ENCODE results near the gene TMEM247. TPM values are rescaled to one million over a fixed set of nuclear protein-coding genes. Genes with fewer than 3 reads are reported as not detected.

The TMEM247 gene
- total RNA-seq, 1 experiment from 2014 or later, result not detected

DNA sequence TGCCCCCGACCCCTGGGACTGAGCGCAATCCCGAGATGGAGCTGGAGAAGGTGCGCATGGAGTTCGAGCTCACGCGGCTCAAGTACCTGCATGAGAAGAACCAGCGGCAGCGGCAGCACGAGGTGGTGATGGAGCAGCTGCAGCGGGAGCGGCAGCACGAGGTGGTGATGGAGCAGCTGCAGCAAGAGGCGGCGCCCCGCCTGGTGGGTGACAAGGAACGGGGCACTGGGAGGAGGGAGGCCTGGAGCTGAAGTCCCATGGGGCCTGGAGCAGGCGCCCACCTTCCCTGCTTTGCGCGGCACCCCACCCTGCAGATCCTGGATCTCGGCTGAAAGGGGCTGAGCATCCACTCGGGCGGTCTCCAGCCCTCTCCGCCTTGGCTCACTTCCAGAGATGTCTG is 1.2 kb downstream of the TMEM247 start:
- no peaks in the 10 kb centered on the region for H3K27me3 ChIP-seq (ENCODE audit: insufficient read depth, low read length)
- H2AK5ac ChIP-seq (ENCODE audit: insufficient read length, low read length), result no peak overlapping the region
- H2BK5ac ChIP-seq (ENCODE audit: insufficient read length, low read length), result no peak overlapping the region
- H2AFZ ChIP-seq (ENCODE audit: low read length), result no peak overlapping the region
- H2BK12ac ChIP-seq (ENCODE audit: insufficient read length, low read depth, low read length), result no peak overlapping the region
- H3K27me3 Mint-ChIP-seq (ENCODE audit: low read depth), result peaks cover 19% of the 10 kb centered on the region
- H3K4me3 Mint-ChIP-seq, result no peak overlapping the region
- peaks cover 12 to 17% (median 13%) of the 10 kb centered on the region in 3 experiments for H3K36me3 Mint-ChIP-seq (ENCODE audit: insufficient read depth in 1 of 3, low read depth in 3 of 3)
- H3K27ac Mint-ChIP-seq, result no peak overlapping the region
- no peaks in the 10 kb centered on the region for H3K9me3 ChIP-seq (ENCODE audit: control insufficient read depth, low read depth, low read length)
- H3K4me2 ChIP-seq (ENCODE audit: insufficient read depth, insufficient read length, low read length), result no peak overlapping the region
- H3K4me1 ChIP-seq (ENCODE audit: insufficient read depth, low read length), result peaks cover 10% of the 10 kb centered on the region; the same call in 1 of the 2 replicates
- H3T11ph ChIP-seq (ENCODE audit: low read length), result no peak overlapping the region
- H2BK120ac ChIP-seq (ENCODE audit: low read depth, low read length, poor library complexity, severe bottlenecking), result no peak overlapping the region
- no CpG with 5 or more reads among the region's 24 CpGs for WGBS (ENCODE audit: extremely low coverage, insufficient read length, low lambda C conversion rate)
- H3K23me2 ChIP-seq (ENCODE audit: insufficient read length, low read depth, low read length, poor library complexity, severe bottlenecking), result no peaks in the 10 kb centered on the region
- H3K9ac ChIP-seq (ENCODE audit: extremely low read depth, insufficient read length, low read length), result no peak overlapping the region
- H3K27ac ChIP-seq (ENCODE audit: insufficient read length, low read depth, low read length), result no peak overlapping the region
- no peak overlapping the region for H3K23ac ChIP-seq (ENCODE audit: insufficient read length, low read depth, low read length)
- TF ChIP-seq, protein P1, sequence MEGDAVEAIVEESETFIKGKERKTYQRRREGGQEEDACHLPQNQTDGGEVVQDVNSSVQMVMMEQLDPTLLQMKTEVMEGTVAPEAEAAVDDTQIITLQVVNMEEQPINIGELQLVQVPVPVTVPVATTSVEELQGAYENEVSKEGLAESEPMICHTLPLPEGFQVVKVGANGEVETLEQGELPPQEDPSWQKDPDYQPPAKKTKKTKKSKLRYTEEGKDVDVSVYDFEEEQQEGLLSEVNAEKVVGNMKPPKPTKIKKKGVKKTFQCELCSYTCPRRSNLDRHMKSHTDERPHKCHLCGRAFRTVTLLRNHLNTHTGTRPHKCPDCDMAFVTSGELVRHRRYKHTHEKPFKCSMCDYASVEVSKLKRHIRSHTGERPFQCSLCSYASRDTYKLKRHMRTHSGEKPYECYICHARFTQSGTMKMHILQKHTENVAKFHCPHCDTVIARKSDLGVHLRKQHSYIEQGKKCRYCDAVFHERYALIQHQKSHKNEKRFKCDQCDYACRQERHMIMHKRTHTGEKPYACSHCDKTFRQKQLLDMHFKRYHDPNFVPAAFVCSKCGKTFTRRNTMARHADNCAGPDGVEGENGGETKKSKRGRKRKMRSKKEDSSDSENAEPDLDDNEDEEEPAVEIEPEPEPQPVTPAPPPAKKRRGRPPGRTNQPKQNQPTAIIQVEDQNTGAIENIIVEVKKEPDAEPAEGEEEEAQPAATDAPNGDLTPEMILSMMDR (conservative IDR thresholded peaks at IDR 0.05), result no peak
- H2BK15ac ChIP-seq (ENCODE audit: low read depth, low read length), result no peak overlapping the region
- H3K4me1 Mint-ChIP-seq, result peaks cover 11 to 16% of the 10 kb centered on the region in 2 experiments; a peak in 3 of 4 replicates
- H3K18ac ChIP-seq (ENCODE audit: insufficient read length, low read depth, low read length), result no peak overlapping the region
- no peak overlapping the region for H2BK20ac ChIP-seq (ENCODE audit: low read depth, low read length, poor library complexity, severe bottlenecking)
- H4K20me1 ChIP-seq (ENCODE audit: control insufficient read depth, insufficient read depth, insufficient read length), result no peaks in the 10 kb centered on the region
- no peak overlapping the region; the same call in 1 of the 2 replicates for H3K14ac ChIP-seq (ENCODE audit: insufficient read depth, low read length)
- H4K8ac ChIP-seq (replicated peaks; ENCODE audit: insufficient read length, low read depth, low read length), result no peak overlapping the region
- H3K9me3 Mint-ChIP-seq, result peaks cover 14 to 28% of the 10 kb centered on the region in 2 experiments; a peak in 4 of 5 replicates
- H3K4ac ChIP-seq (ENCODE audit: low read depth, low read length), result no peak overlapping the region
- no peaks in the 10 kb centered on the region for H3K79me1 ChIP-seq (ENCODE audit: insufficient read depth, low read depth, low read length, poor library complexity, severe bottlenecking)
- no peaks in the 10 kb centered on the region for H3K79me2 ChIP-seq (ENCODE audit: insufficient read depth, low read length)
- no peak overlapping the region for H4K5ac ChIP-seq (ENCODE audit: insufficient read length, low read depth, low read length)
- H3K56ac ChIP-seq (ENCODE audit: insufficient read length, low read depth, low read length), result no peak overlapping the region
- DNase-seq, result peak; percentile 32
- H4K91ac ChIP-seq (ENCODE audit: insufficient read length, low read depth, low read length), result no peak overlapping the region

Measured in H9 (cell line).